ENCODE measurements around the gene GAP43. TPM values are rescaled to one million over a fixed set of nuclear protein-coding genes. Genes with fewer than 3 reads are reported as not detected.
A peak's percentile ranks its signal among the peaks of the same experiment; 100 is the strongest.

The GAP43 gene, protein sequence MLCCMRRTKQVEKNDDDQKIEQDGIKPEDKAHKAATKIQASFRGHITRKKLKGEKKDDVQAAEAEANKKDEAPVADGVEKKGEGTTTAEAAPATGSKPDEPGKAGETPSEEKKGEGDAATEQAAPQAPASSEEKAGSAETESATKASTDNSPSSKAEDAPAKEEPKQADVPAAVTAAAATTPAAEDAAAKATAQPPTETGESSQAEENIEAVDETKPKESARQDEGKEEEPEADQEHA
- total RNA-seq (under 1 TPM; 0.31 to 0.60 TPM), polyA plus RNA-seq (under 1 TPM; 0.06 to 0.08 TPM)
- long read RNA-seq, donor 1, result 0 reads
- long read RNA-seq, donor 2, result 0 reads
- long read RNA-seq, donor 3, partial matches to known transcripts, result 0 of 1 reads
- long read RNA-seq, donor 3, other reads (novel, unspliced or antisense), result 0 of 1 reads
- long read RNA-seq, donor 4, result 0 reads
- long read RNA-seq, donor 5, transcript GAP43-201 (3 exons, 1,691 nt), result major isoform, 6 of 6 reads
- long read RNA-seq, donor 5, partial matches to known transcripts, result 0 of 6 reads
- long read RNA-seq, donor 5, other reads (novel, unspliced or antisense), result 0 of 6 reads

DNA sequence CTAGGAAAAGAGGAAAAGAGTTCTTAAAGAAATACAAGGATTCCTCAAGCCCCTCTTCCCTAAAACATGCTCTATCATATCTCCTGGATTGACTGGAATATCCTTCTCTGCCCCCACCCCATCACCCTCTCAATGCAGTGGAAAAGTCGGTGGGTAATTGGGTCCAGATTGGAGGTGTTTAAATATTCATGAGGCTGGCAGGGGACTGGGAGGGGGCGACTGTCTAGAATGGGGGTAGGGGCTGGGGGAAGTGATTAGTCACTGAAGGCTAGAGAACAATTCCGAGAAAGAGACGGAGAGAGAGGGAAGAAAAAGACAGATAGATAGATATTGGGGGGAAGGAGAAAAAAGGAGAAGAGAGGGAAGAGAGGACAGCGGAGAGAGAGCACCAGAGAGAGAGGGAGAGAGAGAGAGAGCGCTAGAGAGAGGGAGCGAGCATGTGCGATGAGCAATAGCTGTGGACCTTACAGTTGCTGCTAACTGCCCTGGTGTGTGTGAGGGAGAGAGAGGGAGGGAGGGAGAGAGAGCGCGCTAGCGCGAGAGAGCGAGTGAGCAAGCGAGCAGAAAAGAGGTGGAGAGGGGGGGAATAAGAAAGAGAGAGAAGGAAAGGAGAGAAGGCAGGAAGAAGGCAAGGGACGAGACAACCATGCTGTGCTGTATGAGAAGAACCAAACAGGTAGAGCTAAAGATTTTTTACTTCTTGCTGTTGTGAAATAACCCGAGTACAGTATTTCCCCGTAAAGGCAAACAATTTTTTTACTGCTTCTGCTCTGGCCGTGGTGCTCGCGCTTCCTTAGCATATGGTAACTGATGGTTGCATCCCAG lies at the start of gene GAP43:
Gene GAP43 (plus strand): TSS at position 467 of the 825 bp plus-strand sequence. CDS start 180 bp downstream, at position 647.
- ATAC-seq (ENCODE audit: insufficient read depth, low FRiP score) (peak; percentile 75), DNase-seq (peak; percentile 36 to 62 (median 52))
- Histone ChIP-seq H3K27me3 (ENCODE audit: control insufficient read depth in 3 of 3, insufficient read depth in 3 of 3, low read length in 2 of 3) (peaks cover 0 to 39% (median 35%) of the 10 kb centered on the region in 3 donors), H3K36me3 (ENCODE audit: control insufficient read depth in 4 of 4, insufficient read depth in 4 of 4, low read length in 4 of 4) (no peaks in the 10 kb centered on the region), H3K27ac (ENCODE audit: low read depth in 1 of 2, low read length in 1 of 2) (no peak within 1 kb of the TSS), H3K4me1 (ENCODE audit: control insufficient read depth in 5 of 5, insufficient read depth in 5 of 5, low read length in 5 of 5) (peaks cover 0 to 12% (median 0%) of the 10 kb centered on the region in 5 donors), H3K4me3 (no peak within 1 kb of the TSS), H3K9me3 (ENCODE audit: control insufficient read depth in 4 of 4, insufficient read depth in 3 of 4, low read length in 3 of 4) (no peaks in the 10 kb centered on the region), H3K9ac (ENCODE audit: insufficient read depth in 1 of 2, low read length in 2 of 2) (no peak within 1 kb of the TSS)
- whole genome bisulfite sequencing, 2 donors, result 8 to 14% methylated on average over 20 of the region's 20 CpGs
- no peak for TF ChIP-seq CTCF (IDR thresholded peaks at IDR 0.05; ENCODE audit: control extremely low read depth, extremely low read depth)

- 50 to 59% methylated on average over 4 of the region's 4 CpGs for WGBS, 2 donors
- no peak overlapping the region for H3K9ac ChIP-seq (ENCODE audit: insufficient read depth in 1 of 2, low read length in 2 of 2)
- H3K27me3 ChIP-seq (ENCODE audit: control insufficient read depth in 3 of 3, insufficient read depth in 3 of 3, low read length in 2 of 3), result no peaks in the 10 kb centered on the region
- no peaks in the 10 kb centered on the region for H3K4me1 ChIP-seq (ENCODE audit: control insufficient read depth in 5 of 5, insufficient read depth in 5 of 5, low read length in 5 of 5)
- no peaks in the 10 kb centered on the region for H3K36me3 ChIP-seq (ENCODE audit: control insufficient read depth in 4 of 4, insufficient read depth in 4 of 4, low read length in 4 of 4)
- DNase-seq, result no peak
- H3K27ac ChIP-seq (ENCODE audit: low read depth in 1 of 2, low read length in 1 of 2), result no peak overlapping the region
- ATAC-seq (ENCODE audit: insufficient read depth, low FRiP score), result no peak
- no peak for TF ChIP-seq CTCF (IDR thresholded peaks at IDR 0.05; ENCODE audit: control extremely low read depth, extremely low read depth)
- no peak overlapping the region for H3K4me3 ChIP-seq
- H3K9me3 ChIP-seq (ENCODE audit: control insufficient read depth in 4 of 4, insufficient read depth in 3 of 4, low read length in 3 of 4), result peaks cover 0 to 2% (median 0%) of the 10 kb centered on the region in 4 donors
These were observed 46.9 kb upstream of the GAP43 start for GRCh38 chr3:115576325-115576875.

GRCh38 chr3:115577000-115577399 lies 46.3 kb upstream of the GAP43 start:
- TF ChIP-seq CTCF (IDR thresholded peaks at IDR 0.05; ENCODE audit: control extremely low read depth, extremely low read depth), result no peak
- H3K4me3 ChIP-seq, result no peak overlapping the region
- no peak overlapping the region for H3K9ac ChIP-seq (ENCODE audit: insufficient read depth in 1 of 2, low read length in 2 of 2)
- DNase-seq (no peak), ATAC-seq (ENCODE audit: insufficient read depth, low FRiP score) (no peak)
- H3K36me3 ChIP-seq (ENCODE audit: control insufficient read depth in 4 of 4, insufficient read depth in 4 of 4, low read length in 4 of 4), result no peaks in the 10 kb centered on the region
- H3K4me1 ChIP-seq (ENCODE audit: control insufficient read depth in 5 of 5, insufficient read depth in 5 of 5, low read length in 5 of 5), result no peaks in the 10 kb centered on the region
- 84 to 85% methylated on average over 2 of the region's 2 CpGs for WGBS, 2 donors
- no peaks in the 10 kb centered on the region for H3K27me3 ChIP-seq (ENCODE audit: control insufficient read depth in 3 of 3, insufficient read depth in 3 of 3, low read length in 2 of 3)
- H3K27ac ChIP-seq (ENCODE audit: low read depth in 1 of 2, low read length in 1 of 2), result no peak overlapping the region
- peaks cover 0 to 2% (median 0%) of the 10 kb centered on the region in 4 donors for H3K9me3 ChIP-seq (ENCODE audit: control insufficient read depth in 4 of 4, insufficient read depth in 3 of 4, low read length in 3 of 4)
